Neural progenitor cell (in vitro differentiated cells): ENCODE results near the gene SH3TC1.

Experiments used
- CTCF ChIP-seq: fragments of 200-600 bp; sonication (generic); IDR thresholded peaks from 2 replicates; pipeline ENCODE4 v1.5.1; 2017; ENCODE audit warnings: antibody characterized with exemption, mild to moderate bottlenecking
- EZH2 ChIP-seq: fragments of 200-600 bp; sonication (generic); IDR thresholded peaks from 2 replicates; pipeline ENCODE4 v1.6.1; 2017; ENCODE audit warnings: antibody characterized with exemption, mild to moderate bottlenecking, moderate library complexity
- EZH2phosphoT487 ChIP-seq: fragments of 200-600 bp; sonication (generic); IDR thresholded peaks from 2 replicates; pipeline ENCODE4 v1.6.1; 2017; ENCODE audit warnings: antibody characterized with exemption

GRCh38 chr4:8282742-8283141, 83.7 kb downstream of the SH3TC1 start:
- TF ChIP-seq EZH2 = no peak
- no peak for TF ChIP-seq CTCF
- no peak for TF ChIP-seq EZH2phosphoT487
